Measurements from ENCODE around the gene ZNF732.

GRCh38 chr4:309807-310206 is 4.5 kb upstream of the ZNF732 start:
- TF ChIP-seq JUN (IDR thresholded peaks at IDR 0.05; ENCODE audit: low read depth, low read length) (no peak), CTCF (IDR thresholded peaks at IDR 0.05; ENCODE audit: control extremely low read depth in 1 of 3, insufficient read depth in 1 of 3, low read depth in 1 of 3, low read length in 3 of 3) (no peak), POLR2A (IDR thresholded peaks at IDR 0.05; ENCODE audit: control extremely low read depth in 1 of 2, low read depth in 2 of 2, low read length in 2 of 2) (no peak), SIX5 (IDR thresholded peaks at IDR 0.05; ENCODE audit: low read depth, low read length) (no peak), KDM1A (IDR thresholded peaks at IDR 0.05; ENCODE audit: borderline replicate concordance, low read length) (no peak), GABPA (IDR thresholded peaks at IDR 0.05; ENCODE audit: borderline replicate concordance, insufficient read depth, low read length) (no peak), ASH2L (IDR thresholded peaks at IDR 0.05; ENCODE audit: low read length) (no peak)

Measured in H1 (cell line).